Upper lobe of left lung (tissue), 6 donors: Measurements from ENCODE around the gene VPS35L. TPM values are rescaled to one million over a fixed set of nuclear protein-coding genes. Genes with fewer than 3 reads are reported as not detected.

Experiments
- ATAC-seq, 2 donors: fragments of 200-7000 bp; cut with Tn5 transposase; one replicate each; pipeline ENCODE4 v1.9.1; 2022; ENCODE audit warnings: mild to moderate bottlenecking in 2 of 2, moderate library complexity in 2 of 2; ENCODE audit not compliant: low FRiP score in 2 of 2
- DNase-seq, 2 donors: peaks; one replicate each; pipeline ENCODE4 v3.0.0-alpha.2; 2019 to 2020
- H3K27ac ChIP-seq, 4 donors: fragments of 200-600 bp; sonication (generic); one replicate each; pipeline ENCODE4 v1.5.1; 2016 to 2019
- H3K27me3 ChIP-seq, 4 donors: fragments of 200-600 bp; sonication (generic); one replicate each; pipeline ENCODE4 v1.5.1; 2017 to 2019
- H3K36me3 ChIP-seq, 4 donors: fragments of 200-600 bp; sonication (generic); one replicate each; pipeline ENCODE4 v1.5.1; 2016 to 2019
- H3K4me1 ChIP-seq, 4 donors: fragments of 200-600 bp; sonication (generic); one replicate each; pipeline ENCODE4 v1.5.1; 2018 to 2019
- H3K4me3 ChIP-seq, 4 donors: fragments of 200-600 bp; sonication (generic); one replicate each; pipeline ENCODE4 v1.5.1; 2017 to 2019; ENCODE audit warnings: mild to moderate bottlenecking in 2 of 4, moderate library complexity in 1 of 4
- H3K9me3 ChIP-seq, 4 donors: fragments of 200-600 bp; sonication (generic); one replicate each; pipeline ENCODE4 v1.5.1; 2018 to 2019
- EP300 ChIP-seq, 4 donors: sonication (generic); formaldehyde crosslinking; IDR thresholded peaks; one replicate each; pipeline ENCODE4 v1.5.1; 2017; ENCODE audit warnings: antibody characterized with exemption in 4 of 4, control low read depth in 2 of 4
- POLR2A ChIP-seq, 4 donors: fragments of 450-650 bp; IDR thresholded peaks; one replicate each; pipeline ENCODE4 v1.5.1; 2016 to 2017; ENCODE audit warnings: antibody characterized with exemption in 4 of 4, mild to moderate bottlenecking in 2 of 4
- POLR2AphosphoS5 ChIP-seq, 2 donors: sonication (generic); formaldehyde crosslinking; IDR thresholded peaks; one replicate each; pipeline ENCODE4 v1.5.1; 2017; ENCODE audit warnings: antibody characterized with exemption in 2 of 2
- WGBS, 2 donors: methylation state at CpG; one replicate each; pipeline ENCODE4 v1.1.5; 2017 to 2018; 5-methylcytosine and 5-hydroxymethylcytosine counted together
- total RNA-seq, 6 donors: library from RNA; depleted of rRNA in 4 of 6; stranded (reverse); fragments of >200 nt in 4 of 6; gene quantifications; one replicate each; pipeline versions ENCODE4 v1.1.0 to v1.2.1, GENCODE V29; 2016 to 2021
- TF ChIP-seq, protein P1 (sequence below), 6 experiments: fragments of 450-650 bp in 4 of 6; fragments of 200-600 bp in 2 of 6; sonication (generic) in 2 of 6; IDR thresholded peaks; one replicate each; pipeline ENCODE4 v1.5.1; 2016 to 2019; ENCODE audit warnings: antibody characterized with exemption in 6 of 6
- donor health status: DM: no; HTN: no; CAD: no; lungs with moderate emphysema.
- donor health status: DM: no; HTN: yes; CAD: no; lungs with severe emphysema.

The VPS35L gene
- total RNA-seq, 6 donors from 2014 or later: 39.8 to 52.9 (median 45.2) TPM

DNA sequence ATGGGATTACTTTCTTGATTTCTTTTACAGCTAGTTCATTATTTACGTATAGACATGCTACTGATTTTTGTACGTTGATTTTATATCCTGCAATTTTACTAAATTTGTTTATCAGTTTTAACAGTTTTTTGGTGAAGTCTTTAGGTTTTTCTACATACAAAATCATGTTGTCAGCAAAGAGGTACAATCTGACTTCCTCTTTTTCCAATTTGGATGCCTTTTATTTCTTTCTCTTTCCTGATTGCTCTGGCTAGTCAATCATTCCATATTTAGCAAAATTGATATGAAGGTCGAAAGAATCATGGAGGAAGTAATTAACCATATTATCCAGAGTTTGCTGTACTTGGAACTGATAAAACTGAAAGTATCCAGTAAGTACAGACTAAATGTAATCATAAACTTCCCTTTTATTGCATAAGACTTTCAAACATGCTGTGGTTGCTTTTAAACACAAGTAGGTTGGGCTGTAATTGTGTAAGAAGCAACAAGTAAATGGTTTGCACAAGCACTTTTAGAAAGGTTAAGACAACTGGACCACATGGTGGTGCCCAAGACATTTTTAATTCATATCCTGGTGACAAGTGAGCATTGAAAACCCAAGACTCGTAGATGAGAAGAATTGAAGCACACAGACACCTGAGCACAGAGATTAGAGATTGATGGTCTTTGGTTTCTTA is 42.0 kb upstream of the VPS35L start:
- peak; percentile 11 to 73 for ATAC-seq
- peak in 1 of 2 donors; percentile 30 for DNase-seq
- no peaks in the 10 kb centered on the region for H3K27me3 ChIP-seq
- WGBS, 2 donors: 49 to 51% methylated on average over 4 of the region's 4 CpGs
- TF ChIP-seq POLR2A (IDR thresholded peaks at IDR 0.05) (no peak), POLR2AphosphoS5 (IDR thresholded peaks at IDR 0.05) (peak in 1 of 2 donors; percentile 76)
- TF ChIP-seq, protein P1, sequence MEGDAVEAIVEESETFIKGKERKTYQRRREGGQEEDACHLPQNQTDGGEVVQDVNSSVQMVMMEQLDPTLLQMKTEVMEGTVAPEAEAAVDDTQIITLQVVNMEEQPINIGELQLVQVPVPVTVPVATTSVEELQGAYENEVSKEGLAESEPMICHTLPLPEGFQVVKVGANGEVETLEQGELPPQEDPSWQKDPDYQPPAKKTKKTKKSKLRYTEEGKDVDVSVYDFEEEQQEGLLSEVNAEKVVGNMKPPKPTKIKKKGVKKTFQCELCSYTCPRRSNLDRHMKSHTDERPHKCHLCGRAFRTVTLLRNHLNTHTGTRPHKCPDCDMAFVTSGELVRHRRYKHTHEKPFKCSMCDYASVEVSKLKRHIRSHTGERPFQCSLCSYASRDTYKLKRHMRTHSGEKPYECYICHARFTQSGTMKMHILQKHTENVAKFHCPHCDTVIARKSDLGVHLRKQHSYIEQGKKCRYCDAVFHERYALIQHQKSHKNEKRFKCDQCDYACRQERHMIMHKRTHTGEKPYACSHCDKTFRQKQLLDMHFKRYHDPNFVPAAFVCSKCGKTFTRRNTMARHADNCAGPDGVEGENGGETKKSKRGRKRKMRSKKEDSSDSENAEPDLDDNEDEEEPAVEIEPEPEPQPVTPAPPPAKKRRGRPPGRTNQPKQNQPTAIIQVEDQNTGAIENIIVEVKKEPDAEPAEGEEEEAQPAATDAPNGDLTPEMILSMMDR (IDR thresholded peaks at IDR 0.05): peak in 1 of 6 experiments; percentile 24
- H3K27ac ChIP-seq: peak overlapping the region in 3 of 4 donors; percentile 11 to 47 (median 32)
- H3K36me3 ChIP-seq: peaks cover 6 to 49% (median 23%) of the 10 kb centered on the region in 4 donors
- H3K4me1 ChIP-seq: peaks cover 10 to 26% (median 25%) of the 10 kb centered on the region in 4 donors
- peak overlapping the region in 1 of 4 donors; percentile 4 for H3K4me3 ChIP-seq
- no peaks in the 10 kb centered on the region for H3K9me3 ChIP-seq

DNA sequence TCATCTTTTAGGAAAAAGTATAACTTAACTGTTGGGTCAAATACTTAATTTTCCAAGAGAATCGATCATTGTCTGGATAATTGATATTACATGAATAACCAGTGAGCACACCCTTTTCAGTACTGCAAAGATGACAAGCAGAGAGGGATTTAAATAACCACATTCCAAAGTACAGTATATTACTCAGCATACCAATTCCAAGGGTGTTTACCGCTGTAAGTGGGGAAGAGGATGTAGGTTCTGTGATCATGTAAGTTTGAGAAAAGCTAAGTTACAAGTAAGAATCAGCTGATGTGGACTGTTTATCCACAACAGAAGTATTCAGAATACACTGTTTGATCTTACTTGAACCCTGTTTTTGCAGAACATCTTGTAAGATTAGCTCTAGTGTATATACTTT is 39.7 kb upstream of the VPS35L start:
- TF ChIP-seq, protein P1 (IDR thresholded peaks at IDR 0.05): no peak
- TF ChIP-seq EP300 (IDR thresholded peaks at IDR 0.05) (no peak), POLR2AphosphoS5 (IDR thresholded peaks at IDR 0.05) (no peak), POLR2A (IDR thresholded peaks at IDR 0.05) (no peak)
- peaks cover 4 to 27% (median 14%) of the 10 kb centered on the region in 4 donors for H3K36me3 ChIP-seq
- no peak overlapping the region for H3K4me3 ChIP-seq
- H3K27me3 ChIP-seq: no peaks in the 10 kb centered on the region
- H3K4me1 ChIP-seq: peaks cover 28 to 48% (median 46%) of the 10 kb centered on the region in 4 donors
- no peak for ATAC-seq
- no peak for DNase-seq
- peak overlapping the region in 1 of 4 donors; percentile 23 for H3K27ac ChIP-seq
- H3K9me3 ChIP-seq: no peaks in the 10 kb centered on the region
- WGBS, 2 donors: 80 to 85% methylated on average over 2 of the region's 2 CpGs

DNA sequence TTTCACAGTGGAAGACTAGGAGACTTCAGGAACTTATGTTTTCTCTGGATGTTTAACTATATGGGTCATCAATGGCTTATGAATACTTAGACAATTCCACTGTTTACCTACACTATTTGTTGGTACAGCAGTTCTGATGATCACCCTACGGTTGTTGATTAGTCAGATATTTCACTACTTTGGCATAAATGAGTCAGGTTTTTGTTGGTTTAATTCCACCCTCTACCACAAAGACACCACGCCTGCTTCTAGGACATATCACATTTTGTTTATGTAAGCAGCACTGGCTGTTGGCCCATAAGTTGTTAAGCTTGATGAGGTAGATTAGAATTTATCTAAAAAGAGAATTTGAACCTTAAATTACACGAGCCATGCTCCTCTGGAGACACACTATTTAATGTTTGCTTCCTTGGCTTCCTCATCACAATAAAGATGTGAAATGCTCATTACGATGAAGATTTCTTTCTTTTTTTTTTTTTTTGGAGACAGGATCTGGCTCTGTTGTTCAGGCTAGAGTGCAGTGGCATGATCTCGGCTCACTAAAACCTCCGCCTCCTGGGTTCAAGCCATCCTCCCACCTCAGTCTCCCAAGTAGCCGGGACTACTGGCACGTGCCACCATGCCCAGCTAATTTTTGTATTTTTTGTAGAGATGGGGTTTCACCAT is 37.9 kb upstream of the VPS35L start:
- TF ChIP-seq POLR2A (IDR thresholded peaks at IDR 0.05): no peak
- TF ChIP-seq, protein P1 (IDR thresholded peaks at IDR 0.05): no peak
- TF ChIP-seq POLR2AphosphoS5 (IDR thresholded peaks at IDR 0.05): no peak
- no peak for TF ChIP-seq EP300 (IDR thresholded peaks at IDR 0.05)
- no peak overlapping the region for H3K27ac ChIP-seq
- H3K4me1 ChIP-seq: peaks cover 34 to 56% (median 54%) of the 10 kb centered on the region in 4 donors
- H3K4me3 ChIP-seq: no peak overlapping the region
- no peaks in the 10 kb centered on the region for H3K27me3 ChIP-seq
- H3K36me3 ChIP-seq: peaks cover 4 to 21% (median 12%) of the 10 kb centered on the region in 4 donors
- WGBS, 2 donors: 74 to 79% methylated on average over 8 of the region's 8 CpGs
- ATAC-seq (no peak), DNase-seq (no peak)
- no peaks in the 10 kb centered on the region for H3K9me3 ChIP-seq

DNA sequence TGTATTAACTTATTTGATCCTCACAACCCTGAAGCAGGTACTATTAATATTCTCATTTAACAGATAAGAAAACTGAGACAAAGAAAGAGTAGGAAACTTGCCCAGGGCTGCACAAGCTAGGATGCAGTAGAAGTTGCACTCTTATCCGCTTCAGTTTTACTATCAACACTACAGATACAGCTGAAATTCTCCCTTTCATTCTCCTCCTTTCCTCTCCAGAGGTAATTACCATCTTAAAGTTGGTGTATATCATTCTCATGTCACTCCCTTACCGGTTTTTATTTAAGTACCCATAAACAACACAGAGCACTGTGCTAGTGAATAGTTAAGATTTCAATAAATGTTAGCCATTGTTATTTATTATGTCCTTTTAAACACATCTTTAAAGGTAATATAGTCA is 37.1 kb upstream of the VPS35L start:
- H3K27ac ChIP-seq: no peak overlapping the region
- DNase-seq (no peak), ATAC-seq (no peak)
- peaks cover 40 to 64% (median 58%) of the 10 kb centered on the region in 4 donors for H3K4me1 ChIP-seq
- TF ChIP-seq, protein P1 (IDR thresholded peaks at IDR 0.05): no peak
- TF ChIP-seq POLR2AphosphoS5 (IDR thresholded peaks at IDR 0.05): no peak
- TF ChIP-seq POLR2A (IDR thresholded peaks at IDR 0.05): no peak
- TF ChIP-seq EP300 (IDR thresholded peaks at IDR 0.05): no peak
- 73 to 74% methylated on average over 2 of the region's 2 CpGs for WGBS, 2 donors
- no peaks in the 10 kb centered on the region for H3K9me3 ChIP-seq
- H3K4me3 ChIP-seq: no peak overlapping the region
- H3K36me3 ChIP-seq: peaks cover 4 to 21% (median 12%) of the 10 kb centered on the region in 4 donors
- H3K27me3 ChIP-seq: no peaks in the 10 kb centered on the region
